ENCODE data around the gene CD300LF. TPM values are rescaled to one million over a fixed set of nuclear protein-coding genes. Genes with fewer than 3 reads are reported as not detected.

Gene CD300LF
- total and polyA plus RNA-seq, 9 of the 15 experiments (the other 6 are each of a cell fraction or from before 2014, with no cell fraction given): not detected

- TF ChIP-seq ESRRA (IDR thresholded peaks at IDR 0.05; ENCODE audit: borderline replicate concordance, low read depth): no peak
- TF ChIP-seq SIN3B (IDR thresholded peaks at IDR 0.05; ENCODE audit: low read depth): no peak
- no peak for TF ChIP-seq ZNF586 (CRISPR knock-in tag; conservative IDR thresholded peaks at IDR 0.05)
- no peak for TF ChIP-seq CBFA2T2 (conservative IDR thresholded peaks at IDR 0.05)
- no peak for TF ChIP-seq ZNF592 (IDR thresholded peaks at IDR 0.05)
- no peak for TF ChIP-seq TAF15 (IDR thresholded peaks at IDR 0.05; ENCODE audit: low read depth, low read length)
- TF ChIP-seq MIER1 (IDR thresholded peaks at IDR 0.05; ENCODE audit: low read depth): no peak
- TF ChIP-seq CLOCK (CRISPR knock-in tag; IDR thresholded peaks at IDR 0.05; ENCODE audit: borderline replicate concordance): no peak
- no peak for TF ChIP-seq ZBTB1 (CRISPR knock-in tag; IDR thresholded peaks at IDR 0.05; ENCODE audit: borderline replicate concordance, low read depth)
- no peak for TF ChIP-seq TRIM28 (IDR thresholded peaks at IDR 0.05)
- no peak for TF ChIP-seq ZBTB34 (CRISPR knock-in tag; IDR thresholded peaks at IDR 0.05)
- TF ChIP-seq ELF2 (CRISPR knock-in tag; IDR thresholded peaks at IDR 0.05): no peak
- TF ChIP-seq HDAC8 (tag; IDR thresholded peaks at IDR 0.05): no peak
- TF ChIP-seq E2F3 (CRISPR knock-in tag; IDR thresholded peaks at IDR 0.05): no peak
- TF ChIP-seq ZKSCAN1 (IDR thresholded peaks at IDR 0.05; ENCODE audit: low read depth, low read length): no peak
- WGBS (ENCODE audit: insufficient coverage, low coverage, missing lambda C conversion rate): 10% methylated on average over 4 of the region's 5 CpGs
- H3K4me2 ChIP-seq (ENCODE audit: insufficient read depth, low read length): no peak overlapping the region
- H3K27me3 ChIP-seq (ENCODE audit: control insufficient read depth in 2 of 2, insufficient read depth in 2 of 2, low read length in 2 of 2): peaks cover 10 to 41% of the 10 kb centered on the region in 2 experiments; a peak in 3 of 5 replicates
- H3K9me1 ChIP-seq (ENCODE audit: control insufficient read depth, insufficient read depth, low read length): no peaks in the 10 kb centered on the region
- no peaks in the 10 kb centered on the region for H3K4me1 ChIP-seq (replicated peaks in 1 of 2; ENCODE audit: control insufficient read depth in 2 of 2, insufficient read depth in 2 of 2, low read length in 2 of 2)
- BruUV-seq (replicated peaks): no TSS peak
- H4K20me1 ChIP-seq (replicated peaks; ENCODE audit: control insufficient read depth, insufficient read depth, low read length): no peaks in the 10 kb centered on the region; the same call in 1 of the 2 replicates
- DNase-seq (ENCODE audit: extremely low read depth in 1 of 4, low spot score in 3 of 4) (no peak), FAIRE-seq (no peak), ATAC-seq (no peak)
- H3K9ac ChIP-seq (ENCODE audit: insufficient read depth in 1 of 2, low read depth in 2 of 2, low read length in 2 of 2): no peak overlapping the region
- H3K79me2 ChIP-seq (ENCODE audit: control insufficient read depth, insufficient read depth, low read length): no peaks in the 10 kb centered on the region
- intact Hi-C loops (cut with micrococcal nuclease) (no loop called here), in situ Hi-C loops (cut with MboI) (no loop called here)
- H3K4me3 ChIP-seq: no peak overlapping the region
- H2AFZ ChIP-seq (ENCODE audit: low read depth, low read length): no peak overlapping the region
- peaks cover 9% of the 10 kb centered on the region; the same call in 1 of the 2 replicates for H3K9me3 ChIP-seq (replicated peaks; ENCODE audit: control insufficient read depth, insufficient read depth, low read depth, low read length)
- POLR2A ChIA-PET: no interaction called here
- H3K36me3 ChIP-seq (ENCODE audit: control insufficient read depth, insufficient read depth, low read length): no peaks in the 10 kb centered on the region
- CTCF ChIA-PET (ENCODE audit: low intra/inter-chr PET ratio): no interaction called here
- no peak overlapping the region for H3K27ac ChIP-seq (ENCODE audit: extremely low read depth, low read depth, low read length)
Observed at GRCh38 chr17:74729368-74729767, 16.6 kb upstream of the CD300LF start.

Data from K562 (cell line).